Dedifferentiated amniotic fluid mesenchymal stem cell (primary cell): ENCODE data around the gene FAM8A1.
"Not testable (repeated sequence)": the region's sequence is repeated elsewhere in the genome, so short reads cannot be mapped to it uniquely, and the experiment has no call there.

Source experiments
- DNase-seq: peaks from one replicate; pipeline ENCODE4 v3.0.0-alpha.2; 2016; ENCODE audit errors: extremely low spot score

The FAM8A1 gene

GRCh38 chr6:17599877-17600526 is at the start of gene FAM8A1:
TSS of gene FAM8A1 (plus strand) at chr6:17600302. CDS start at chr6:17600410, 108 bp downstream.
- peak; percentile 82 for DNase-seq

GRCh38 chr6:17551383-17551958 is 48.6 kb upstream of the FAM8A1 start:
- no peak for DNase-seq

GRCh38 chr6:17552861-17553260 is 47.2 kb upstream of the FAM8A1 start:
- DNase-seq, result no peak

- no peak for DNase-seq
Measured at GRCh38 chr6:17556014-17556413, 44.1 kb upstream of the FAM8A1 start.

GRCh38 chr6:17562636-17563035 is 37.5 kb upstream of the FAM8A1 start:
- DNase-seq, result no peak

GRCh38 chr6:17565399-17565798 is 34.7 kb upstream of the FAM8A1 start:
- DNase-seq, result no peak

GRCh38 chr6:17574866-17575560 is 25.1 kb upstream of the FAM8A1 start:
- DNase-seq, result peak; percentile 78

- no peak for DNase-seq
Measured at GRCh38 chr6:17577059-17577458, 23.0 kb upstream of the FAM8A1 start.

- no peak for DNase-seq
Measured at GRCh38 chr6:17580518-17581048, 19.5 kb upstream of the FAM8A1 start.

GRCh38 chr6:17581282-17581681 is 18.8 kb upstream of the FAM8A1 start:
- DNase-seq, result not testable (repeated sequence)

GRCh38 chr6:17583811-17584210 is 16.3 kb upstream of the FAM8A1 start:
- peak; percentile 27 for DNase-seq

- peak; percentile 85 for DNase-seq
Measured at GRCh38 chr6:17584241-17584803, 15.8 kb upstream of the FAM8A1 start.

GRCh38 chr6:17585766-17586490 is 14.2 kb upstream of the FAM8A1 start:
- DNase-seq, result no peak

- DNase-seq, result not testable (repeated sequence)
Measured at GRCh38 chr6:17586623-17587022, 13.5 kb upstream of the FAM8A1 start.

GRCh38 chr6:17588011-17588410 is 12.1 kb upstream of the FAM8A1 start:
- DNase-seq, result no peak

GRCh38 chr6:17589406-17590096 is 10.6 kb upstream of the FAM8A1 start:
- peak; percentile 75 for DNase-seq

GRCh38 chr6:17591287-17591686 is 8.8 kb upstream of the FAM8A1 start:
- no peak for DNase-seq

GRCh38 chr6:17593246-17593645 is 6.9 kb upstream of the FAM8A1 start:
- DNase-seq, result no peak

GRCh38 chr6:17596085-17596484 is 4.0 kb upstream of the FAM8A1 start:
- no peak for DNase-seq

GRCh38 chr6:17600527-17601385 is 654 bp downstream of the FAM8A1 start:
- DNase-seq, result no peak
